ENCODE results near the gene PCMTD2. TPM values are rescaled to one million over a fixed set of nuclear protein-coding genes. Genes with fewer than 3 reads are reported as not detected.

PCMTD2 gene
- total and polyA plus RNA-seq, 2 experiments from 2014 or later, result 33.8 to 76.1 TPM

- TF ChIP-seq ZNF331 (CRISPR knock-in tag; IDR thresholded peaks at IDR 0.05; ENCODE audit: low read depth), result no peak
- no peak for TF ChIP-seq CREB1 (CRISPR knock-in tag; IDR thresholded peaks at IDR 0.05; ENCODE audit: low read depth)
- no peak for TF ChIP-seq EZH2phosphoT487 (IDR thresholded peaks at IDR 0.05; ENCODE audit: unreplicated experiment)
- TF ChIP-seq, protein P1, sequence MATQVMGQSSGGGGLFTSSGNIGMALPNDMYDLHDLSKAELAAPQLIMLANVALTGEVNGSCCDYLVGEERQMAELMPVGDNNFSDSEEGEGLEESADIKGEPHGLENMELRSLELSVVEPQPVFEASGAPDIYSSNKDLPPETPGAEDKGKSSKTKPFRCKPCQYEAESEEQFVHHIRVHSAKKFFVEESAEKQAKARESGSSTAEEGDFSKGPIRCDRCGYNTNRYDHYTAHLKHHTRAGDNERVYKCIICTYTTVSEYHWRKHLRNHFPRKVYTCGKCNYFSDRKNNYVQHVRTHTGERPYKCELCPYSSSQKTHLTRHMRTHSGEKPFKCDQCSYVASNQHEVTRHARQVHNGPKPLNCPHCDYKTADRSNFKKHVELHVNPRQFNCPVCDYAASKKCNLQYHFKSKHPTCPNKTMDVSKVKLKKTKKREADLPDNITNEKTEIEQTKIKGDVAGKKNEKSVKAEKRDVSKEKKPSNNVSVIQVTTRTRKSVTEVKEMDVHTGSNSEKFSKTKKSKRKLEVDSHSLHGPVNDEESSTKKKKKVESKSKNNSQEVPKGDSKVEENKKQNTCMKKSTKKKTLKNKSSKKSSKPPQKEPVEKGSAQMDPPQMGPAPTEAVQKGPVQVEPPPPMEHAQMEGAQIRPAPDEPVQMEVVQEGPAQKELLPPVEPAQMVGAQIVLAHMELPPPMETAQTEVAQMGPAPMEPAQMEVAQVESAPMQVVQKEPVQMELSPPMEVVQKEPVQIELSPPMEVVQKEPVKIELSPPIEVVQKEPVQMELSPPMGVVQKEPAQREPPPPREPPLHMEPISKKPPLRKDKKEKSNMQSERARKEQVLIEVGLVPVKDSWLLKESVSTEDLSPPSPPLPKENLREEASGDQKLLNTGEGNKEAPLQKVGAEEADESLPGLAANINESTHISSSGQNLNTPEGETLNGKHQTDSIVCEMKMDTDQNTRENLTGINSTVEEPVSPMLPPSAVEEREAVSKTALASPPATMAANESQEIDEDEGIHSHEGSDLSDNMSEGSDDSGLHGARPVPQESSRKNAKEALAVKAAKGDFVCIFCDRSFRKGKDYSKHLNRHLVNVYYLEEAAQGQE (IDR thresholded peaks at IDR 0.05; ENCODE audit: unreplicated experiment), result no peak
- no peak for TF ChIP-seq CTCF (conservative IDR thresholded peaks at IDR 0.05; ENCODE audit: low read depth in 2 of 2)
- TF ChIP-seq EZH2 (IDR thresholded peaks at IDR 0.05; ENCODE audit: low read depth, unreplicated experiment), result no peak
- TF ChIP-seq NANOG (IDR thresholded peaks at IDR 0.05; ENCODE audit: borderline replicate concordance), result no peak
- TF ChIP-seq JUNB (IDR thresholded peaks at IDR 0.05; ENCODE audit: unreplicated experiment), result no peak
- TF ChIP-seq, protein P2, sequence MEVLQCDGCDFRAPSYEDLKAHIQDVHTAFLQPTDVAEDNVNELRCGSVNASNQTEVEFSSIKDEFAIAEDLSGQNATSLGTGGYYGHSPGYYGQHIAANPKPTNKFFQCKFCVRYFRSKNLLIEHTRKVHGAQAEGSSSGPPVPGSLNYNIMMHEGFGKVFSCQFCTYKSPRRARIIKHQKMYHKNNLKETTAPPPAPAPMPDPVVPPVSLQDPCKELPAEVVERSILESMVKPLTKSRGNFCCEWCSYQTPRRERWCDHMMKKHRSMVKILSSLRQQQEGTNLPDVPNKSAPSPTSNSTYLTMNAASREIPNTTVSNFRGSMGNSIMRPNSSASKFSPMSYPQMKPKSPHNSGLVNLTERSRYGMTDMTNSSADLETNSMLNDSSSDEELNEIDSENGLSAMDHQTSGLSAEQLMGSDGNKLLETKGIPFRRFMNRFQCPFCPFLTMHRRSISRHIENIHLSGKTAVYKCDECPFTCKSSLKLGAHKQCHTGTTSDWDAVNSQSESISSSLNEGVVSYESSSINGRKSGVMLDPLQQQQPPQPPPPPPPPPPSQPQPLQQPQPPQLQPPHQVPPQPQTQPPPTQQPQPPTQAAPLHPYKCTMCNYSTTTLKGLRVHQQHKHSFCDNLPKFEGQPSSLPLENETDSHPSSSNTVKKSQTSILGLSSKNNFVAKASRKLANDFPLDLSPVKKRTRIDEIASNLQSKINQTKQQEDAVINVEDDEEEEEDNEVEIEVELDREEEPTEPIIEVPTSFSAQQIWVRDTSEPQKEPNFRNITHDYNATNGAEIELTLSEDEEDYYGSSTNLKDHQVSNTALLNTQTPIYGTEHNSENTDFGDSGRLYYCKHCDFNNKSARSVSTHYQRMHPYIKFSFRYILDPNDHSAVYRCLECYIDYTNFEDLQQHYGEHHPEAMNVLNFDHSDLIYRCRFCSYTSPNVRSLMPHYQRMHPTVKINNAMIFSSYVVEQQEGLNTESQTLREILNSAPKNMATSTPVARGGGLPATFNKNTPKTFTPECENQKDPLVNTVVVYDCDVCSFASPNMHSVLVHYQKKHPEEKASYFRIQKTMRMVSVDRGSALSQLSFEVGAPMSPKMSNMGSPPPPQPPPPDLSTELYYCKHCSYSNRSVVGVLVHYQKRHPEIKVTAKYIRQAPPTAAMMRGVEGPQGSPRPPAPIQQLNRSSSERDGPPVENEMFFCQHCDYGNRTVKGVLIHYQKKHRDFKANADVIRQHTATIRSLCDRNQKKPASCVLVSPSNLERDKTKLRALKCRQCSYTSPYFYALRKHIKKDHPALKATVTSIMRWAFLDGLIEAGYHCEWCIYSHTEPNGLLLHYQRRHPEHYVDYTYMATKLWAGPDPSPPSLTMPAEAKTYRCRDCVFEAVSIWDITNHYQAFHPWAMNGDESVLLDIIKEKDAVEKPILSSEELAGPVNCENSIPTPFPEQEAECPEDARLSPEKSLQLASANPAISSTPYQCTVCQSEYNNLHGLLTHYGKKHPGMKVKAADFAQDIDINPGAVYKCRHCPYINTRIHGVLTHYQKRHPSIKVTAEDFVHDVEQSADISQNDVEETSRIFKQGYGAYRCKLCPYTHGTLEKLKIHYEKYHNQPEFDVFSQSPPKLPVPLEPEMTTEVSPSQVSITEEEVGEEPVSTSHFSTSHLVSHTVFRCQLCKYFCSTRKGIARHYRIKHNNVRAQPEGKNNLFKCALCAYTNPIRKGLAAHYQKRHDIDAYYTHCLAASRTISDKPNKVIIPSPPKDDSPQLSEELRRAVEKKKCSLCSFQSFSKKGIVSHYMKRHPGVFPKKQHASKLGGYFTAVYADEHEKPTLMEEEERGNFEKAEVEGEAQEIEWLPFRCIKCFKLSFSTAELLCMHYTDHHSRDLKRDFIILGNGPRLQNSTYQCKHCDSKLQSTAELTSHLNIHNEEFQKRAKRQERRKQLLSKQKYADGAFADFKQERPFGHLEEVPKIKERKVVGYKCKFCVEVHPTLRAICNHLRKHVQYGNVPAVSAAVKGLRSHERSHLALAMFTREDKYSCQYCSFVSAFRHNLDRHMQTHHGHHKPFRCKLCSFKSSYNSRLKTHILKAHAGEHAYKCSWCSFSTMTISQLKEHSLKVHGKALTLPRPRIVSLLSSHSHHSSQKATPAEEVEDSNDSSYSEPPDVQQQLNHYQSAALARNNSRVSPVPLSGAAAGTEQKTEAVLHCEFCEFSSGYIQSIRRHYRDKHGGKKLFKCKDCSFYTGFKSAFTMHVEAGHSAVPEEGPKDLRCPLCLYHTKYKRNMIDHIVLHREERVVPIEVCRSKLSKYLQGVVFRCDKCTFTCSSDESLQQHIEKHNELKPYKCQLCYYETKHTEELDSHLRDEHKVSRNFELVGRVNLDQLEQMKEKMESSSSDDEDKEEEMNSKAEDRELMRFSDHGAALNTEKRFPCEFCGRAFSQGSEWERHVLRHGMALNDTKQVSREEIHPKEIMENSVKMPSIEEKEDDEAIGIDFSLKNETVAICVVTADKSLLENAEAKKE (CRISPR knock-in tag; IDR thresholded peaks at IDR 0.05), result no peak
- no peak for TF ChIP-seq ZNF114 (CRISPR knock-in tag; IDR thresholded peaks at IDR 0.05)
- no peak for TF ChIP-seq POLR2AphosphoS5 (IDR thresholded peaks at IDR 0.05; ENCODE audit: low read depth)
- no peak for TF ChIP-seq STAT1 (IDR thresholded peaks at IDR 0.05; ENCODE audit: unreplicated experiment)
- TF ChIP-seq ETS1 (IDR thresholded peaks at IDR 0.05), result no peak
- Histone ChIP-seq H3K36me3 (ENCODE audit: insufficient read depth) (peaks cover 8% of the 10 kb centered on the region), H3K4me1 (ENCODE audit: insufficient read depth) (no peaks in the 10 kb centered on the region), H3F3A (replicated peaks; ENCODE audit: low read depth) (no peaks in the 10 kb centered on the region), H3K9me2 (ENCODE audit: insufficient read depth) (no peaks in the 10 kb centered on the region), H2AFZ (no peak overlapping the region), H3K27ac (ENCODE audit: low read depth) (no peak overlapping the region), H3K4me2 (no peak overlapping the region), H3K27me3 (ENCODE audit: insufficient read depth) (no peaks in the 10 kb centered on the region), H3K4me3 (no peak overlapping the region), H4K20me1 (replicated peaks; ENCODE audit: insufficient read depth) (no peaks in the 10 kb centered on the region), H3K79me2 (replicated peaks; ENCODE audit: insufficient read depth) (peaks cover 26% of the 10 kb centered on the region; the same call in 1 of the 2 replicates)
- H3K27me3 Mint-ChIP-seq (ENCODE audit: insufficient read depth, low read depth, poor library complexity), result no peaks in the 10 kb centered on the region
- DNase-seq (ENCODE audit: low spot score) (peak; percentile 40), ATAC-seq (peak; percentile 87)
- no peak overlapping the region for H3K27ac Mint-ChIP-seq
- peaks cover 25% of the 10 kb centered on the region for H3K36me3 Mint-ChIP-seq (ENCODE audit: low read depth)
- H3K4me1 Mint-ChIP-seq, result no peaks in the 10 kb centered on the region
- no peak overlapping the region for H3K4me3 Mint-ChIP-seq
- H3K9me3 Mint-ChIP-seq, result no peaks in the 10 kb centered on the region; the same call in 2 of the 3 replicates
Observed at GRCh38 chr20:64268174-64268573, 12.6 kb downstream of the PCMTD2 start.
